BE2C (cell line): Measurements from ENCODE around the gene FAM3A.
A peak's percentile ranks its signal among the peaks of the same experiment; 100 is the strongest.

Source experiments
- DNase-seq: peaks from one replicate; pipeline ENCODE4 v3.0.0-alpha.2; 2020
- H3K27me3 ChIP-seq: fragments of 250-450 bp; sonication (Bioruptor Pico); 2 replicates; pipeline ENCODE4 v1.5.1; 2020; ENCODE audit warnings: mild to moderate bottlenecking
- H3K36me3 ChIP-seq: fragments of 250-450 bp; sonication (Bioruptor Pico); 2 replicates; pipeline ENCODE4 v1.5.1; 2020; ENCODE audit warnings: mild to moderate bottlenecking
- H3K4me1 ChIP-seq: fragments of 250-450 bp; sonication (Bioruptor Pico); 2 replicates; pipeline ENCODE4 v1.5.1; 2020
- H3K4me3 ChIP-seq: 2 replicates; pipeline ENCODE4 v1.5.1; 2011; ENCODE audit warnings: low read depth, low read length
- H3K9me3 ChIP-seq: fragments of 250-450 bp; sonication (Bioruptor Pico); 2 replicates; pipeline ENCODE4 v1.5.1; 2020
- CTCF ChIP-seq: IDR thresholded peaks from 2 replicates; pipeline ENCODE4 v1.5.1; 2012; ENCODE audit warnings: mild to moderate bottlenecking, low read depth, low read length

The FAM3A gene

DNA sequence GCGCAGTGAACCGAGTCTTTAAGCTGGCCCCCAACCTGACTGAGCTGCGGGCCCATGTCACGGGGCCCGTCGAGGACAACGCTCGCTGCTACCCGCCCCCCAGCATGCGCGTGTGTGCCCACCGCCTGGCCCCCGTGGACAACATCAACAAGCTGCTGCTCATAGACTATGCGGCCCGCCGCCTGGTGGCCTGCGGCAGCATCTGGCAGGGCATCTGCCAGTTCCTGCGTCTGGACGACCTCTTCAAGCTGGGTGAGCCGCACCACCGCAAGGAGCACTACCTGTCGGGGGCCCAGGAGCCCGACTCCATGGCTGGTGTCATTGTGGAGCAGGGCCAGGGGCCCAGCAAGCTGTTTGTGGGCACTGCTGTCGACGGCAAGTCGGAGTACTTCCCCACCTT is 55.7 kb downstream of the FAM3A start:
- peaks cover 9% of the 10 kb centered on the region for H3K4me1 ChIP-seq
- peak; percentile 65 for DNase-seq
- no peak overlapping the region for H3K4me3 ChIP-seq
- peaks cover 5% of the 10 kb centered on the region; the same call in 1 of the 2 replicates for H3K36me3 ChIP-seq
- H3K9me3 ChIP-seq = no peaks in the 10 kb centered on the region
- no peaks in the 10 kb centered on the region for H3K27me3 ChIP-seq
- TF ChIP-seq CTCF = peak; percentile 49

- no peaks in the 10 kb centered on the region for H3K27me3 ChIP-seq
- TF ChIP-seq CTCF = no peak
- H3K36me3 ChIP-seq = peaks cover 5% of the 10 kb centered on the region; the same call in 1 of the 2 replicates
- no peaks in the 10 kb centered on the region for H3K9me3 ChIP-seq
- peak; percentile 48 for DNase-seq
- peak overlapping the region; percentile 65 for H3K4me3 ChIP-seq
- peaks cover 9% of the 10 kb centered on the region for H3K4me1 ChIP-seq
Observed at GRCh38 chrX:154459832-154460231, 56.2 kb downstream of the FAM3A start.

DNA sequence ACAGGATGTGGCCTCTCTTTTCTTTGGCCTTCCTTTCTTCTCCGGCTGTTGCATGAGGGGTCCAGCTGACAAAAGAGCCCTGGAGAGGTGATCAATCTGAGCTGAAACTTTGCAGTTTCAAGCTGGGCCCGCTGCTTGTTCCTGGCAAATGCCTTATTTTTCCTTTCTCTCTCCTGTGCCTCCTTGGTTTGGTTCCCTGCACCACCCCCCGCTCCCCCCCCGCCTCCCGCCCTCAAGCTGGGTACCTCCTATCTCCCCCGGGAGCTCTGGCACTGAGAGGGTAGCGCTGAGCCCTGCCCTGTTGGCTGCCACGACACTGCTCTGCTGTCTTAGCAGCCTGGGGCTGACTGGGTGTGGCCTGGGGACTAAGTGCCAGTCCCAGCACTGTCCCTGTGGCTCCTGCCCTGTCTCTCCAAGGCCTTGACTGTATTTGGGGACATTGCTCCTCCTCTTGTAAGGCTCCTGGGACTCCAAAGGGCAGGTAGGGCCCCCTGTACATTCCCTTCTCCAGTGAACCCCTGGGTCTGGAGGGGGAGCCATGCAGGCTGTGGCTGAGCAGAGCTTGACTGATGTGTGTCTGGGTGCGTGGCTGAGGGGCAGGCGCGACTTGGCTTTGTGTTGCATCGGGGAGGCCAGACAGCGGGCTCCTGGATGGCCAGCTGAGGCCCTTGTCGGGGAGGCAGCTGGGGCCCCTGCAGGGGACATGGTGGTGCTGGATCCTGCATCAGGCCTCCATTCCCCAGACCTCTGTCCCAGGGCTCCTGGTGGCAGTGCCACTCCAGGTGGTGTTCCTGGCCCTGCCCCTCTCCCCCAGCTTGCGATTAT is 56.9 kb downstream of the FAM3A start:
- H3K27me3 ChIP-seq = no peaks in the 10 kb centered on the region
- H3K36me3 ChIP-seq = peaks cover 5% of the 10 kb centered on the region; the same call in 1 of the 2 replicates
- no peak for TF ChIP-seq CTCF
- peak overlapping the region; percentile 65 for H3K4me3 ChIP-seq
- no peaks in the 10 kb centered on the region for H3K9me3 ChIP-seq
- peak; percentile 68 for DNase-seq
- H3K4me1 ChIP-seq = peaks cover 9% of the 10 kb centered on the region

- Histone ChIP-seq H3K36me3 (peaks cover 5% of the 10 kb centered on the region; the same call in 1 of the 2 replicates), H3K9me3 (no peaks in the 10 kb centered on the region), H3K4me3 (peak within 1 kb of the TSS; percentile 65), H3K27me3 (no peaks in the 10 kb centered on the region), H3K4me1 (peaks cover 9% of the 10 kb centered on the region)
- no peak for TF ChIP-seq CTCF
- DNase-seq = peak; percentile 55
Observed at GRCh38 chrX:154458116-154458953, 57.7 kb downstream of the FAM3A start, which contains the start of gene PLXNA3. TSS of gene PLXNA3 (plus strand) at chrX:154458281. CDS start at chrX:154460184, 1,903 bp downstream.

- Histone ChIP-seq H3K27me3 (no peaks in the 10 kb centered on the region), H3K4me1 (peaks cover 9% of the 10 kb centered on the region), H3K4me3 (peak overlapping the region; percentile 43), H3K36me3 (peaks cover 5% of the 10 kb centered on the region; the same call in 1 of the 2 replicates), H3K9me3 (no peaks in the 10 kb centered on the region)
- no peak for TF ChIP-seq CTCF
- peak; percentile 35 for DNase-seq
Observed at GRCh38 chrX:154457491-154458115, 58.4 kb downstream of the FAM3A start.
